ENCODE data around the gene FAU. TPM values are rescaled to one million over a fixed set of nuclear protein-coding genes. Genes with fewer than 3 reads are reported as not detected.

Gene FAU
- total RNA-seq, 1 experiment from 2014 or later, result 1,073 TPM

DNA sequence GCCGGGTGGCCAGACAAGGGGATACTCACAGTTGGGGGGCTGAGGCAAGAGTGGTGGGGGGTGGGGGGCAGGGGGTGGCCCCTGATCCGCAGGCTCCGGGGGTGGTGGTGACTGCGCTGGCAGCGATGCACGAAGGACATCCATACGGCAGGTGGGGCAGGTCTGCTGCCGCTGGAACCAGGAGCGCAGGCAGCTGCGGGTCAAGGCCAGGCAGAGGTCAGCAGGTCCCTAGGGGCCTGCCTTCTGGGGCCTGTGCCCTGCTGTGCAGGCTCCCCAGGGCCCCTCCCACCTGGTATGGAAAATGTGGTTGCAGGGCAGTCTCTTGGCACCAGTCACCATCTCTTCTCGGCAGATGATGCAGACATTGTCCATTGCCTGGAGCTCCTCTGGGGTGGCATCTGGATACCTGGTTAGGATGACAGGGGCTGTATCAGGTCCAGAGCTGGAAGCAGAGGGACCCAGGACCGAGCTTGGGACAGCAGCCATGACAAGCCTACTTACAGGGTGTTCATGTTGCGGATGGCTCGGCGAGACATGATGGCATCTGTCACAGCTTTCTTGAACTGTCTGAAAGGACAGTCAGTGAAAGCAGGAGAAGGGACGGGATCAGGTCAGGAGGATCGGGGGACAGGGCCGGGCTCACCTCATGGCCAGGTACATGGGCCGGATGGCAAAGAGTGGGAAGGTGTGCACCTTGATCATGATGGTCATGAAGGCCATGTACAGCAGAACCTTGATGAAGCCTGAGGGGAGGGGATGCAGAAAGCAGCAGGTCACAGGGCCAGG lies 8.9 kb upstream of the FAU start:
- Histone ChIP-seq H3K79me2 (ENCODE audit: insufficient read depth, low read length) (peaks cover 32% of the 10 kb centered on the region), H3K9me2 (ENCODE audit: insufficient read depth) (no peaks in the 10 kb centered on the region), H3K9ac (ENCODE audit: low read length) (no peak overlapping the region), H3K36me3 (ENCODE audit: control insufficient read depth in 1 of 2, insufficient read depth in 2 of 2, low read length in 2 of 2) (peaks cover 24 to 53% of the 10 kb centered on the region in 2 experiments), H3K27ac (ENCODE audit: low read depth, low read length) (no peak overlapping the region), H3K4me2 (ENCODE audit: low read length) (no peak overlapping the region), H2AFZ (ENCODE audit: low read depth, low read length, poor library complexity, severe bottlenecking) (no peak overlapping the region), H3K4me3 (replicated peaks in 1 of 2; ENCODE audit: low read depth in 1 of 2, low read length in 2 of 2) (no peak overlapping the region), H3K9me3 (ENCODE audit: control insufficient read depth in 1 of 2, insufficient read depth in 1 of 2, low read depth in 1 of 2, low read length in 2 of 2) (no peaks in the 10 kb centered on the region), H3K4me1 (ENCODE audit: control insufficient read depth in 1 of 2, insufficient read depth in 2 of 2, low read length in 2 of 2) (peaks cover 9 to 19% of the 10 kb centered on the region in 2 experiments; a peak in 3 of 4 replicates), H4K20me1 (ENCODE audit: insufficient read depth) (no peaks in the 10 kb centered on the region), H3K27me3 (ENCODE audit: insufficient read depth, low read length) (no peaks in the 10 kb centered on the region)
- RAD21 ChIA-PET (ENCODE audit: low non-redundant PET in 1 of 2, low total read pairs in 2 of 2, uncharacterized antibody in 2 of 2, unreplicated experiment in 2 of 2), result no interaction called here
- POLR2A ChIA-PET, result interaction anchor here (1.8 to 2.1 kb wide), 2 partner anchors 9 to 51 kb away, joined by 4 to 12 read pairs; partner anchors contain the start of genes CAPN1, FAU and MRPL49
- CTCF ChIA-PET, result no interaction called here
- BruUV-seq (replicated peaks), result no TSS peak
- DNase-seq (ENCODE audit: low read depth, low spot score), result no peak
- ATAC-seq, result no peak
- TF ChIP-seq SRF (IDR thresholded peaks at IDR 0.05; ENCODE audit: low read depth) (no peak), POLR2AphosphoS5 (IDR thresholded peaks at IDR 0.05; ENCODE audit: low read depth, low read length) (no peak), JUND (IDR thresholded peaks at IDR 0.05) (no peak), EZH2phosphoT487 (IDR thresholded peaks at IDR 0.05; ENCODE audit: borderline replicate concordance) (no peak), FOSL1 (IDR thresholded peaks at IDR 0.05; ENCODE audit: low read depth) (no peak), YY1 (IDR thresholded peaks at IDR 0.05; ENCODE audit: extremely low read depth, insufficient replicate concordance, low read depth, low read length) (no peak), SP1 (IDR thresholded peaks at IDR 0.05; ENCODE audit: low read depth) (no peak), TCF7L2 (IDR thresholded peaks at IDR 0.05; ENCODE audit: borderline replicate concordance, extremely low read depth, insufficient read depth, insufficient read length) (no peak), CEBPB (IDR thresholded peaks at IDR 0.05; ENCODE audit: low read depth) (no peak), RAD21 (IDR thresholded peaks at IDR 0.05; ENCODE audit: low read depth) (no peak), CBX3 (IDR thresholded peaks at IDR 0.05; ENCODE audit: low read depth) (no peak), EZH2 (IDR thresholded peaks at IDR 0.05) (no peak), POLR2A (IDR thresholded peaks at IDR 0.05; ENCODE audit: borderline replicate concordance, extremely low read depth, insufficient read depth, insufficient read length) (no peak), ELF1 (IDR thresholded peaks at IDR 0.05; ENCODE audit: borderline replicate concordance, low read depth) (no peak)
- TF ChIP-seq, protein P1, sequence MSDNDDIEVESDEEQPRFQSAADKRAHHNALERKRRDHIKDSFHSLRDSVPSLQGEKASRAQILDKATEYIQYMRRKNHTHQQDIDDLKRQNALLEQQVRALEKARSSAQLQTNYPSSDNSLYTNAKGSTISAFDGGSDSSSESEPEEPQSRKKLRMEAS (IDR thresholded peaks at IDR 0.05), result no peak
- TF ChIP-seq, protein P2, sequence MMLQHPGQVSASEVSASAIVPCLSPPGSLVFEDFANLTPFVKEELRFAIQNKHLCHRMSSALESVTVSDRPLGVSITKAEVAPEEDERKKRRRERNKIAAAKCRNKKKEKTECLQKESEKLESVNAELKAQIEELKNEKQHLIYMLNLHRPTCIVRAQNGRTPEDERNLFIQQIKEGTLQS (IDR thresholded peaks at IDR 0.05), result no peak
- TF ChIP-seq, protein P3, sequence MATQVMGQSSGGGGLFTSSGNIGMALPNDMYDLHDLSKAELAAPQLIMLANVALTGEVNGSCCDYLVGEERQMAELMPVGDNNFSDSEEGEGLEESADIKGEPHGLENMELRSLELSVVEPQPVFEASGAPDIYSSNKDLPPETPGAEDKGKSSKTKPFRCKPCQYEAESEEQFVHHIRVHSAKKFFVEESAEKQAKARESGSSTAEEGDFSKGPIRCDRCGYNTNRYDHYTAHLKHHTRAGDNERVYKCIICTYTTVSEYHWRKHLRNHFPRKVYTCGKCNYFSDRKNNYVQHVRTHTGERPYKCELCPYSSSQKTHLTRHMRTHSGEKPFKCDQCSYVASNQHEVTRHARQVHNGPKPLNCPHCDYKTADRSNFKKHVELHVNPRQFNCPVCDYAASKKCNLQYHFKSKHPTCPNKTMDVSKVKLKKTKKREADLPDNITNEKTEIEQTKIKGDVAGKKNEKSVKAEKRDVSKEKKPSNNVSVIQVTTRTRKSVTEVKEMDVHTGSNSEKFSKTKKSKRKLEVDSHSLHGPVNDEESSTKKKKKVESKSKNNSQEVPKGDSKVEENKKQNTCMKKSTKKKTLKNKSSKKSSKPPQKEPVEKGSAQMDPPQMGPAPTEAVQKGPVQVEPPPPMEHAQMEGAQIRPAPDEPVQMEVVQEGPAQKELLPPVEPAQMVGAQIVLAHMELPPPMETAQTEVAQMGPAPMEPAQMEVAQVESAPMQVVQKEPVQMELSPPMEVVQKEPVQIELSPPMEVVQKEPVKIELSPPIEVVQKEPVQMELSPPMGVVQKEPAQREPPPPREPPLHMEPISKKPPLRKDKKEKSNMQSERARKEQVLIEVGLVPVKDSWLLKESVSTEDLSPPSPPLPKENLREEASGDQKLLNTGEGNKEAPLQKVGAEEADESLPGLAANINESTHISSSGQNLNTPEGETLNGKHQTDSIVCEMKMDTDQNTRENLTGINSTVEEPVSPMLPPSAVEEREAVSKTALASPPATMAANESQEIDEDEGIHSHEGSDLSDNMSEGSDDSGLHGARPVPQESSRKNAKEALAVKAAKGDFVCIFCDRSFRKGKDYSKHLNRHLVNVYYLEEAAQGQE (IDR thresholded peaks at IDR 0.05; ENCODE audit: low read depth), result no peak
- intact Hi-C loops (cut with micrococcal nuclease), result no loop called here

Data from HCT116 (cell line).